Measurements from ENCODE around the gene ANKS3.

- TF ChIP-seq NFIC (IDR thresholded peaks at IDR 0.05), result no peak
- no peak for TF ChIP-seq EGR1 (IDR thresholded peaks at IDR 0.05)
Observed at GRCh38 chr16:4652561-4652960, 81.5 kb downstream of the ANKS3 start.
